Measurements from ENCODE around the gene PLB1.

DNA sequence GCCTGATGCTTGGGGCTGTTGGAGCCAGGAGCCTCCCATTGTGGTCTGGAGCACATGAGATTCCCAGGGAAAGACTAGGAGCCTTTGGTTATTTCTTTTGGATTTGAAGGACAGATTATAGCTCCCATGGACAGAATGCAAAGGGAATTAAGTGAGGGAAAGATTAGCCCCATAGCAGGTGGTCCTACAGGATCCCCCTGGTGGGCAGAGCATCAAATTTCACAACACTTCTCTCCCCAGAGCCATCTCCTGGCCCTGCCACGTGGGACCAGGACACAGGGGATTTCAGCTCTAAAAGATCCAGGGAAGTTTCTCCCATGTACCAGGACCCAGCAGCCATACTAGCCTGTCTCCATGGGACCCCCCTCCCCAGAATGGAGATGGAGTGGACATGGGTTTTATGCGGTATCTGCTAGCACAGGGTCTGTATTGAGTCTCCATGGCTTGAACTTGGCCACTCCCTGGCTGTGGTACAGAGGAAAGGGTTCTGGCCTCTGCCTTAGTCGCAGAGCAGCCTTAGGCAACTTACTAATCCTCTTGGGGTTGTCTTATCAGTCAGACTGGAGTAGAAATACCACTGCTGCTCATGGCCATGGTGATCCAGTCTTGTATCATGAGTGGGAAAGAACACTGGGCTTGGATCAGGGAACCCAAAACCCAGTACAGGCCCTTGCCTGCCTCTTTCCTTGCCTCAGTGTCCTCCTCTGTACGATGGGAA is 6.8 kb upstream of the PLB1 start:
- TF ChIP-seq, protein P1, sequence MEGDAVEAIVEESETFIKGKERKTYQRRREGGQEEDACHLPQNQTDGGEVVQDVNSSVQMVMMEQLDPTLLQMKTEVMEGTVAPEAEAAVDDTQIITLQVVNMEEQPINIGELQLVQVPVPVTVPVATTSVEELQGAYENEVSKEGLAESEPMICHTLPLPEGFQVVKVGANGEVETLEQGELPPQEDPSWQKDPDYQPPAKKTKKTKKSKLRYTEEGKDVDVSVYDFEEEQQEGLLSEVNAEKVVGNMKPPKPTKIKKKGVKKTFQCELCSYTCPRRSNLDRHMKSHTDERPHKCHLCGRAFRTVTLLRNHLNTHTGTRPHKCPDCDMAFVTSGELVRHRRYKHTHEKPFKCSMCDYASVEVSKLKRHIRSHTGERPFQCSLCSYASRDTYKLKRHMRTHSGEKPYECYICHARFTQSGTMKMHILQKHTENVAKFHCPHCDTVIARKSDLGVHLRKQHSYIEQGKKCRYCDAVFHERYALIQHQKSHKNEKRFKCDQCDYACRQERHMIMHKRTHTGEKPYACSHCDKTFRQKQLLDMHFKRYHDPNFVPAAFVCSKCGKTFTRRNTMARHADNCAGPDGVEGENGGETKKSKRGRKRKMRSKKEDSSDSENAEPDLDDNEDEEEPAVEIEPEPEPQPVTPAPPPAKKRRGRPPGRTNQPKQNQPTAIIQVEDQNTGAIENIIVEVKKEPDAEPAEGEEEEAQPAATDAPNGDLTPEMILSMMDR (IDR thresholded peaks at IDR 0.05) = no peak
- no peak for TF ChIP-seq EZH2 (IDR thresholded peaks at IDR 0.05; ENCODE audit: borderline replicate concordance, insufficient read depth, low read depth, low read length, poor library complexity, severe bottlenecking)
